SK-N-SH treated with all-trans-retinoic acid at 6 μM for 48 hours (cell line): ENCODE results near the gene KDM2B.

Source experiments
- ATAC-seq: fragments of 200-7000 bp; cut with Tn5 transposase; 3 replicates; pipeline ENCODE4 v1.9.1; 2020; ENCODE audit warnings: mild to moderate bottlenecking, moderate library complexity
- ARNTL ChIP-seq: fragments of 450-650 bp; formaldehyde crosslinking; IDR thresholded peaks from 2 replicates; pipeline ENCODE4 v1.5.0; 2020; ENCODE audit warnings: low read depth, mild to moderate bottlenecking, moderate library complexity, borderline replicate concordance
- BACH2 ChIP-seq: fragments of 250-450 bp; sonication (Bioruptor Pico); IDR thresholded peaks from 2 replicates; pipeline ENCODE4 v1.9.0; 2021; ENCODE audit warnings: mild to moderate bottlenecking, borderline replicate concordance
- CSRNP3 ChIP-seq: fragments of 250-450 bp; sonication (Bioruptor Pico); IDR thresholded peaks from 2 replicates; pipeline ENCODE4 v1.5.1; 2021; ENCODE audit warnings: mild to moderate bottlenecking, moderate library complexity
- ESRRG ChIP-seq: fragments of 250-450 bp; sonication (Bioruptor Pico); IDR thresholded peaks from 2 replicates; pipeline ENCODE4 v1.6.1; 2021; ENCODE audit warnings: mild to moderate bottlenecking
- GLIS3 ChIP-seq: fragments of 250-450 bp; sonication (Bioruptor Pico); IDR thresholded peaks from 2 replicates; pipeline ENCODE4 v1.5.0; 2020; ENCODE audit warnings: mild to moderate bottlenecking, moderate library complexity
- ISL1 ChIP-seq: fragments of 250-450 bp; sonication (Bioruptor Pico); IDR thresholded peaks from 2 replicates; pipeline ENCODE4 v2.1.2; 2022; ENCODE audit warnings: mild to moderate bottlenecking, moderate library complexity
- OSR1 ChIP-seq: fragments of 250-450 bp; sonication (Bioruptor Pico); IDR thresholded peaks from 2 replicates; pipeline ENCODE4 v1.8.0; 2022; ENCODE audit warnings: moderate library complexity, mild to moderate bottlenecking, inconsistent platforms
- PATZ1 ChIP-seq: fragments of 250-450 bp; sonication (Bioruptor Pico); IDR thresholded peaks from 2 replicates; pipeline ENCODE4 v1.8.0; 2020; ENCODE audit warnings: mild to moderate bottlenecking, moderate library complexity, borderline replicate concordance
- POU6F1 ChIP-seq: fragments of 250-450 bp; sonication (Bioruptor Pico); IDR thresholded peaks from 2 replicates; pipeline ENCODE4 v1.8.0; 2021; ENCODE audit warnings: low read depth, mild to moderate bottlenecking, moderate library complexity, borderline replicate concordance
- RARB ChIP-seq: fragments of 250-450 bp; sonication (Bioruptor Pico); IDR thresholded peaks from 2 replicates; pipeline ENCODE4 v1.8.0; 2021; ENCODE audit warnings: mild to moderate bottlenecking, moderate library complexity
- SNAI2 ChIP-seq: fragments of 250-450 bp; sonication (Bioruptor Pico); IDR thresholded peaks from 2 replicates; pipeline ENCODE4 v1.5.0; 2020; ENCODE audit warnings: mild to moderate bottlenecking, moderate library complexity
- TCF4 ChIP-seq: fragments of 250-450 bp; sonication (Bioruptor Pico); IDR thresholded peaks from 2 replicates; pipeline ENCODE4 v1.8.0; 2021; ENCODE audit warnings: mild to moderate bottlenecking, moderate library complexity, borderline replicate concordance
- TOX ChIP-seq: fragments of 250-450 bp; sonication (Bioruptor Pico); IDR thresholded peaks from 2 replicates; pipeline ENCODE4 v1.8.0; 2021; ENCODE audit warnings: mild to moderate bottlenecking, moderate library complexity, borderline replicate concordance
- TSHZ2 ChIP-seq: fragments of 250-450 bp; sonication (Bioruptor Pico); IDR thresholded peaks from 2 replicates; pipeline ENCODE4 v1.5.0; 2020; ENCODE audit warnings: mild to moderate bottlenecking, moderate library complexity
- ZC3H10 ChIP-seq: fragments of 250-450 bp; sonication (Bioruptor Pico); IDR thresholded peaks from 2 replicates; pipeline ENCODE4 v1.5.1; 2021; ENCODE audit warnings: mild to moderate bottlenecking, moderate library complexity
- ZFP30 ChIP-seq: fragments of 450-650 bp; formaldehyde crosslinking; IDR thresholded peaks from 2 replicates; pipeline ENCODE4 v1.5.0; 2022; ENCODE audit warnings: mild to moderate bottlenecking, moderate library complexity
- ZNF565 ChIP-seq: fragments of 450-650 bp; formaldehyde crosslinking; conservative IDR thresholded peaks from 2 replicates; pipeline ENCODE4 v1.5.0; 2020; ENCODE audit warnings: low read depth, mild to moderate bottlenecking, moderate library complexity
- ZNF70 ChIP-seq: fragments of 450-650 bp; formaldehyde crosslinking; IDR thresholded peaks from 2 replicates; pipeline ENCODE4 v1.5.0; 2020; ENCODE audit warnings: mild to moderate bottlenecking, moderate library complexity
- ZNF8 ChIP-seq: fragments of 450-650 bp; formaldehyde crosslinking; IDR thresholded peaks from 2 replicates; pipeline ENCODE4 v1.5.0; 2020; ENCODE audit warnings: mild to moderate bottlenecking, moderate library complexity

The KDM2B gene

GRCh38 chr12:121520119-121520518 lies 60.7 kb downstream of the KDM2B start (continued):
- TF ChIP-seq ZNF8, result no peak

- TF ChIP-seq OSR1 (CRISPR knock-in tag), result no peak
- no peak for TF ChIP-seq ZC3H10 (CRISPR knock-in tag)
- TF ChIP-seq ZNF70, result no peak
- TF ChIP-seq GLIS3 (CRISPR knock-in tag), result no peak
- no peak for TF ChIP-seq TOX (CRISPR knock-in tag)
- TF ChIP-seq PATZ1 (CRISPR knock-in tag), result no peak
- no peak for TF ChIP-seq TSHZ2
- TF ChIP-seq ESRRG, result no peak
- no peak for TF ChIP-seq RARB
- TF ChIP-seq SNAI2, result no peak
- no peak for TF ChIP-seq ZFP30 (CRISPR knock-in tag)
- TF ChIP-seq POU6F1 (CRISPR knock-in tag), result no peak
- ATAC-seq, result no peak
Measured at GRCh38 chr12:121519227-121519626, 61.6 kb downstream of the KDM2B start.

GRCh38 chr12:121518656-121519055 lies 62.2 kb downstream of the KDM2B start:
- TF ChIP-seq ZFP30 (CRISPR knock-in tag) (no peak), SNAI2 (no peak), CSRNP3 (CRISPR knock-in tag) (no peak), TOX (CRISPR knock-in tag) (no peak), ISL1 (CRISPR knock-in tag) (no peak), TCF4 (no peak)
- ATAC-seq, result no peak

GRCh38 chr12:121516437-121517011 lies 64.3 kb downstream of the KDM2B start:
- no peak for ATAC-seq
- TF ChIP-seq ARNTL (CRISPR knock-in tag) (no peak), TOX (CRISPR knock-in tag) (no peak)

- ATAC-seq, result no peak
- TF ChIP-seq OSR1 (CRISPR knock-in tag) (no peak), ESRRG (no peak), ZFP30 (CRISPR knock-in tag) (no peak), BACH2 (CRISPR knock-in tag) (no peak), TSHZ2 (no peak), CSRNP3 (CRISPR knock-in tag) (no peak), RARB (no peak), PATZ1 (CRISPR knock-in tag) (no peak), ZNF565 (CRISPR knock-in tag) (no peak)
Measured at GRCh38 chr12:121515615-121516014, 65.2 kb downstream of the KDM2B start.
